ENCODE data around the gene SLC2A13.

Gene SLC2A13

DNA sequence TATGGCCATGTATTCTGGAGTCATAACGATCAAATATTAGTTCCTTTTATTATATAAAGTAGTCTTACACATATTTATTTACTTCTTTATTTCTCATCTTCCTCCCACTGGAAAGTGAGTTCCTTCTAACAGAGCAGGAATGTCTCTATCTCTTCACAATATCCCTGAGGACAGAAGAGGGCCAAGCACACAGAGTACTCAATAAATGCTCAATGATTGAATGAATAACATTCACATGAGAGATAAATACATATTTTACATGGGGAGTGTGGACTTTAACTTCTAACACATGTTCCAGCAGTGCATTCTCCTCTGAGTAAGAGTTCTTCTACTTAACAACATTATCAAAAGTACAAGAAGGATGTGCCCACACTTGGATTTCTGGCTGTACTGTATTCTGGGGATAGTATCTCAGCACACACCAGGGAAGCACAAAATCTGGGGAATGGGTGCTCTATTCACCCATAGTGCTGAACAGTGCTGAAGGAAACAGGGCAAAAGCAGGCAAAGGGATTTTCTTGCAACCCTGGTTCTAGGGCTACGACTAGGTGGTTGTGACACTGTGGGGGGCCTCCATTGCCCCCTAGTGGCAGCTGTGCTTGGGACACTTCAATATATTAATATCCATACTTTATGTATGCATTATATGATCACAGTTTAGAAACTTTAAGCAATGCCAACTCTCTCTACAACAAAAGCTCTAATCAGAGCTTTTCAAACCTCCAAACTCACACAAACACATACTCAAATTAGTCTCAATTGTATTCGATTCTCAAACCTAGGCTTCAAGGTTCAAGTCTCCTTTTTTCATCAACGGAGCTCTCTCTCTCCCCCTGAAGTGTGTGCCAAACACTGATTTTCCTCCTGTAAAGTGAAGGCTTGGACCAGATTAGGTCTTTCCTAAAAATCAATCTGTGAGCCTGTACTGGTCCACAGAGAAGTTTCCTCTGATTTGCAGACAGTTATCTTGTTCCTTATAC, 115.5 kb downstream of the SLC2A13 start:
- peak; percentile 37 for DNase-seq

DNA sequence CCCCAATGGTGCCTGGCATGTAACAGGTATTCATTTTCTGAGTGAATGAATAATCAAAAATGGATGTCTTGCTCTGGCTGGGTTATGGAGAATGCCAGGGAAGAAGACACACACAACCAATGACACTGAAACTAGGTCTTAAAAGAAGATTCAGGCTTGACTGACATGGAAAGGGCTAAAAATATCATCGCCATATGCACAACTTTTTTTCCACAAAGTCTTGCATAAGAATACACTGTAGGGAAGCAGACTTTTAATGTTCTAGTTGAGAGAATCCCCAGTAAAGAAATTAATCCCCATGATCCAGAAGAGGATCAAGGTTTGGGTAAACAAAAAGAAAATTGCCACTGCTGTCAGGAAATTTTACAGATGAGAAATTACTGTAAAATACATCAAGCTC, 116.4 kb downstream of the SLC2A13 start:
- DNase-seq, result peak; percentile 5

DNA sequence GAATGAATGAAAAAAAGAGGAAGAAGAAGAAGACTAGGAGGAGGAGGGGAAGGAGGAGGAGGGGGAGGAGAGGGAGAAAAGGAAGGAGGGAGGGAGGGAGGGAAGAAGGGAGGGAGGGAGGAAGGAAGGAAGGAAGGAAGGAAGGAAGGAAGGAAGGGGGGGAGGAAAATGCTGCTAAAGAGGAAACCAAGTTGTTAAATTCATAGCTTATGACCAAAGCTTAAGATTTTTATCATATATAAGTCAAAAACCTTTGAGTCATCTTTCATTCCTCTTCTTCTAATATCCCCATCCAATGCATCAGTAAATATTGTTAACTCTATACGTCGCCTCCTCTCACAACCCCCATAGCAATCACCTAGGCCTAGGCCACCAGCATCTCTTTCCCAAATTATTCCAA, 117.3 kb downstream of the SLC2A13 start:
- no peak for DNase-seq

DNA sequence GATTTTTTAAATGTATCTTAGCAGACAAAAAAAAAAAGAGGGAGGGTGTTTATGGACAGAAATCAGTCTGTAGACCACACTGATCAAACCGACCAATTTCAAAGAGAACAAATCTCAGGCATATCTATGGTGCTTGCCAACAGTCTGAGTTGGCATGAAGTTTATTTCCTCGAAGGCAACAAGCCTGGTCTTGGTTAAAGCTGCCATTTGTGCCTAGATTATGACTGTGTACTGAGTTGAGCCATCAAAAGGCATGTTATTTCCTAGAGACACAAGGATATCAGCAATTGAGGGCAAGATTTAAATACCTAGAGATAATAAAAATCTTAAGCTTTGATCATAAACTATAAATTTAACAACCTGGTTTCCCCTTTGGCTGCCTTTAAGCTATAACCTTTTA, 119.2 kb downstream of the SLC2A13 start:
- no peak for DNase-seq

DNA sequence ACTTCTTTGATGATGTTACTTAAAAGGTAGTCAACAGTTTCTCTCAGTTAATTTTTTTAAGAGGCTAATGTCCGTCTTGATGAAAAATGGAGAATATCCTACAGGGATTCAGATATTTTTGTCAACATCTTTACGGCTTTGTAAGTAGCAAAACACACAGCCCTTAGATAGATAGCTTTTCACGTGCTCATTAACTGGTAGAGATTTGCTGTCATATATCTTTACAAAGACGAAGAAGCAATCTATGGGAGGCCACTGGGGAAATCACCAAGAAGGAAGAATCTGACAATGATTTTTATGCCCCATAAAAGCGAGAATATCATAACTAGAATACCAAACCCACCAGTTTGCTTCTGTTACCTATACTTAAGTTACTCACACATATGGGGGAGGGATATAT, 121.2 kb downstream of the SLC2A13 start:
- DNase-seq, result no peak

DNA sequence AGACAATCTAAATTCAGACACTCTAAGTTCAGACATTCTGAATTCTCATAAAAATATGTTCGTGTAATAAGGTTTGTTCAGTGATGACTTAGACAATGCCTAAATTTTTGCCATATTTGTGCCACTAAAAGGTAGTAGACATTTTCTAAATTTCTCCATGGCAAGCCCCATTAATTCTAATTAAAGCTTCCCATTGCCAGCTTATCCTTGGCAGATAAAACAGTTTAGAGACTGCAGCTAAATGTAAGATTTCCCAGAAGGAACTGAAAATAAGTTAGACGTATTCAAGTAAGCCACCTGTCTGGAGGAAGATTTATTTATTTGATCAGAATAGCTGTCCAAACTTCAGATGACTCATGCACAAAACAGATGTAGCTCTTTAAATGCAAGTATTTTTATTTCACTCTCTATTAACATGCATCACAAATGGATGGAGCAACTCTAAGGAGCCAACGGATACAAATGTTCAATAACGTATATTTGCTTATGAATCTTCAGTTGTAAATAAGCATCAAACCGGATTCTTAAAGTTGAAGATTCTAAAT, 130.4 kb downstream of the SLC2A13 start:
- no peak for DNase-seq

DNA sequence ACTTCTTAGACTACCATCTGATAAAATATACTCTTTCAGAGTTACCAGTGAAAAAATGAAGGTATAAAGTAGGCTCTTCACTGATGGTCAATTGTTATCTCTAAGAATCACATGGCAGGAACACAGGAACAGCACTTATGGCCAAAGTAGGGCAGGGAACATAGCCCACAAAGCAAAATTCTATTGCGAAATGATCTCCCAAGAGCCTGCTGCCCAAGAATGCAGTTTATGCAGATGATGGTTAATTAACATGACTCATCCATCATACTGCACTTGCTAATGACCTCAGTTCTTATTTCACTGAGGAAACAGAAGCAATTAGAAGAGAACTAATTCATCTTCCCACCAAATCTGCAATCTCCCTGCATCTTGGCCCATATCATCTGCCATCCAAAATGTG, 133.8 kb downstream of the SLC2A13 start:
- peak; percentile 50 for DNase-seq

DNA sequence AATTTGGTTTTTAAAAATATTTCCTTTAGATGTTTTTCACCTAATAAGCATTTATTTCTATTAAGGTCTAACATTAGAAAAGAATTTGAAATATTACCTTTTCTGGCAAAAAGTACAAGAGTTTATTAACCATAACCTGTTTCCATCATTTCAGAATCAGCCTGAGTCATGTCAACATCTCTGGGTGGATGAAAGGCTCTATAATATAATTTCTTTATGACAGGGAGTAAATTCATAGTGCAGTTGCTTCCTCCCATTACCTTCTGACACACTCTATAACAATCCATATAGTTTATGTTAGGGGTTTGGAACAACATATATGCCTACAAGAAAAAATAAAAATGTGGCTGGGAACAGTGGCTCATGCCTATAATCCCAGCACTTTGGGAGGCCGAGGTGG, 134.5 kb downstream of the SLC2A13 start:
- no peak for DNase-seq

DNA sequence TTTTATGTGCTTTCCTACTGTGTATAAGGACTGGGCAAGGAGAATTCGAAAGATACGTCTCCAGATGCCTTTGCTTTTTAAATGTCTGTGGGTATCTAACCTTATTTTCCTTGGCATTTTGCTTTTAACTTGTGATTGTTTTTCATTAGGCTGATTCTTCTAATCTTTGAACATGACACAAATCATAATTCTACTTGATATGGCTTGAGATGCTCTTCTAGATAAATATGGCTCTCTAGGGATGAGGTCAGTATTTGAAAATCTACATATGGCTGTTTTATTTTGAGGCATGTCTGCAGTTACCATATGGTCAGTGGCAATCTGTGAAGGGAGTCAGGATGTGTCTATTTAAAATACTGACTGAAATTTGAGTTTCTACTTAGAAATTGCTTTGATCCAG, 139.2 kb downstream of the SLC2A13 start:
- peak; percentile 2 for DNase-seq

DNA sequence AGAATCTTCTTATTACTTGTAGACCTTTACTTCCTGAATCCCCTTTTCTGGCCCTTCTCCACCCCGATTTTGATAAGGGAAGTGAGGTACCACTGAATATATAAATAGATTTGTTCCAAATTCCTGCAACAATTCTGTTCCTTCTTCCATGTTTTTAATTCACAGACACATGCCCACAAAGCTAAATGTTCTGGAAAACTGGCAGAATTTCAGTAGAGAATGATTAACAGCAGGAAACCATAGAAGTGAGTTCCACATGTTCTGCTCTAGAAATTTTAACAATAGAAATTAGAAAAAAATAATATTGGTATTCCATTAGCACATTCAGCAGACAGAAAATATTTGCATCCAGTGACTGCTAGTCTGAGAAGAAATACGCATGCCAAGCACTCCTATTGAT, 139.6 kb downstream of the SLC2A13 start:
- DNase-seq, result no peak

DNA sequence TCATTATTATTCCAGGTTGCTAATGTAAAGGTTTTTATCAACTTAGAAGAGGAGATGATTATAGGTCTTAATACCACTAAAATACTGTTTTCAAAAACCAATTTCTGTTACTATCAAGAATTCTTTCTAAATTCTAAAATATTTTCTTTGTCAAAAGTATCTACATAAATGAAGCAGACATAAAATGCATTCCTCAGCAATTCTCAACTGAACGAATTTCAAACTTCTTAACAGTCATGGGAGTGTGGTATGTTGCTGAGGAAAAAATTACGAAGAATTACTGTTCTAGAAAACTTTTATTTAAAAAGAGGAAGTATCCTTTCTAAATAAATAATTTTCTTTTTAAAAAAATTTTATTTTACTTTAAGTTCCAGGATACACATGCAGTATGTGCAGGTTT, 146.4 kb downstream of the SLC2A13 start:
- DNase-seq, result no peak

DNA sequence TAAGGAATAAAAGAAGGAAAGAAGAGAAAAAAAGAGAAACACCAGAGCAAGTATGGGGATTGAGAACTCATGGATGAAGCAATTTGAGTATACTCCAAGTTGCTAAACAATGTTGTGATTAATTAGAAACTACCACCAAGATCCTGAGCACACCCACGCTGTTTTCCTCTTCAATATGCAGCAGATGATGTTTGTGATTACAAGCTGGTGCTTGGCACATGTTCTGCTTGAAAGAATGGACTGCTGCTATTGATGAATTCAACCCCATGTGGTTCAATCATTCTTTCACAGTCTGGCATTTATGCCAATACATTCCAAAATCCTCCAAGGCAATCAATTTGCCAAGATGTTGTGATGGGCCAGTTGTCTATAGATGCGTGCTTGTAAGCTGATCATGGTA, 146.8 kb downstream of the SLC2A13 start:
- DNase-seq, result no peak

DNA sequence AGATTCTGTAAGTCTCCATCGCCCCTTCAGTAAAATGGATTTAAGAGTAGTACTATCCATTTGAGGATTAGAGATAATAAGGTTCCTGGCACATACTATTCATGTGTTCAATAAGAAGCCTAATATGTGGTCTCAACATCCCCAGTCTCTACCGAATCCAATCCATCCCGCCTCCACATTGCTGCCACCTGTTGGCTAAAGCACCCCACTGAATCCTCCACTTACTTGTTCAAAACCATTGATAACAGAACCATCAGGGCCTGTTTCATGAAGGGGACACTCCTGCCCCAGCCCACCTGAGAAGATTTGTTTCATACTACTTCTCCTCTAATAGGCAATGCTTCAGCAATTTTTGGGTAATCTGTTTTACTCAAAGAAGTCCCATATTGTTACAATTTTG, 147.5 kb downstream of the SLC2A13 start:
- DNase-seq, result peak; percentile 16

DNA sequence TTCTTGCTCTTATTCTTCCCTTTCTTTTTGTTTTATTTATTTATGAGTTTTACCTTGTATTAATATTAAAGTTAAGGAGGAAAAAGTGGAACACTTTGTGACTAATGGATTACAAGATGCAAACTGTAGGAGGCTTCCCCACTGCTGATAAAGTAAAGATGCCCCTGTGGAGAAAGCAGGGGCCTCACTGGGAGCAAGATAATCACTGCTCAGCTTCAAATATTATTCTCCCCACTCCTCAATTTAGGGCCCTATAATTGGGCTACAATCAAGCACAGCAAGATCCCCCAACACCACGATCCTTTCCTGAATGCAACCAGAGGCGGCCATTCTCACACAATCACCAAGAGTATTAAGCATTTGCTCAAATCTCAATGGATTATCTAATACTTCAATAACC, 149.2 kb downstream of the SLC2A13 start:
- peak; percentile 31 for DNase-seq

DNA sequence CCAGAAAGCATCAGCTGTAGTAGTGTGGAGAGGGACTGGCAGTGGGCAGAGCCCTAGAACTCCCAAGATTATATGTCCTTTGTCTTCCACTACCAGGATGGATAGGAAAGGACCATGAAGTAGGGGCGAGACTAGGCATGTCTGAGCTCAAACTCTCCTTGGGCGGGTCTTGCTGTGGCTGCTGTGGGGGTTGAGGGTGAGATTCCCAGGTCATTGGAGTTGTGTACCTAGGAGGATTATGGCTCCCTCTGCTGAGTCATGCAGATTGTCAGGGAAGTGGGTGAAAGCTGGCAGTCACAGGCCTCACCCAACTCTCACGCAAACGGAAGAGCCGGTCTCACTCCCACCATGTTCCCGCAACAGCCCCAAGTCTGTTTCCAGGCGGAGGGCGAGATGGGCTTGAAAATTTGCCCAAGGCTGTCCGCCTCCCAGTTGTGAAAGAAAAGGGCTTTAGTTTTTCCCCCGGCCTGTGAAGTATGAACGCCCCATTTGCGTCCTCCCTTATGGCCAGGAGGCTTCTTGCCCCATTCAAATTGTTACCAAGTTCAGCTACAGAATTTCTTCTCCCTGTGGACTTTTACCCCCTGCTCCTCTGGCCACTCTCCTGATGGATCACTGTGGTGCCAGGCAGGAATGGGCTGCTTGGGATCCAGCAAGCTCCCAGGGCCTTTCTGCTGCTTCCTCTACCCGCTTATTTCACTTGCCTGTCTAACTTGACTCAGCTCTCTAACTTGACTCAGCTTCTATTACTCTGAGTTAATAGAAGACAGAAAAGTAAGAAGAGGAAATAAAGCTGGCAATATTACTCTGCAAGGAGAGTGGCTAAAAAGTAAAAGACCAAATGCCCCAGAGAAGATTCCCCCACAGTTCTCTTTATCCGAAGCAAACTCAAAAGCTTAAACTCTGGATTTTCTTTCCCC, 159.3 kb downstream of the SLC2A13 start:
- peak; percentile 5 for DNase-seq

DNA sequence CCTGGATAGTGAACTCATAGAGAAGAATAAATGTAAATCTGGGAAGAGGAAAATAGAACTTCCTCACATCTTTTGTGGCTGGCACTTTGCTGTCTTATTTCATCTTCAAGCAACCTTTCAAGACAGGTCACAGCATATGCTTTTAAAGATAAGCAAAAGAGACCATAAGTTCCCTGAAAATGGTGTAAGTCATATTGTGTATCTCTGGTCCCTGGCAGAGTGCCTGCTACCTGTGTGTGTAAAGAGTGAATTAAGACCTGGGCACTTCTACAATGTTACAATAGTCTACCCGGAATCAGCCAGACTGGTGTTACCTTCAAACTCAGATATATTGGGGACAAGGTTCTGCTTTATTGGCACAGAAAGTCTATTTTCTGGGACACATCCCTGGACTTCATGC, 168.8 kb downstream of the SLC2A13 start:
- no peak for DNase-seq

DNA sequence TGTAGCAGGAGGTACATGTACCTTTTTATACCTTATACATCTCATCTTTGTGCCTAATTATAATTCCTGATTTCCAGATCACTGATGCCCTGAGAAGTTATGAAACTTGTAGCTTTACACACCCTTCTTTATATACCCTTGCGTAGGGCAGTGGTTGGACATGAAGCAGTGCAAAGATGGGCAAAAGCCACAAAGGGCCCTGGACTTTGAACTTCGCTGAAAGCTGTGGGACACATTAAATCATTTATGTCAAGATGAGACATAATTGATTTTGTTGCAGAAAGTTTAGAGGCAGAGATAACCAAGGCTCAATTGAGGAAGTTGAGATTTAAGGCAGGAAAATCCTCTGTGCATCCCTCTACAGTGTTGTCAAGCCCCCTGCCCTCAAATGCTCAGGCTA, 170.0 kb downstream of the SLC2A13 start:
- no peak for DNase-seq

DNA sequence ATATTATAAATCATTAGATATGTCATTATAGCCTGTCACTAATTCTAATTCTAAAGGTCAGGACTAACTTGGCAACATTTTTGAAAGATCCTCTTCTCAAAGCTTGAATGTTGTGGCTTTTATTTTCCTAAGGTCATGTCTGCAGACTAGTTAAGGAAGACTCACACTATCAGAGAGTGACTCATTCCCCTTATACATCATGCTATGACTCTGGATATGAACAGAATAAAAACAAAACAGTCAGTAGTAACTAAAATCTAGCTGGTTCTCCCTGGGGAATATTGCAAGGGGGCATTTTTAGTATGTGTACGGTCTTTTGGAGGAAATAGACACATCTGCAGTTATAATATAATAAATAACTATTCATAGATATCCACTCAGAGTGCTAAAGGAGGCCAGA, 170.6 kb downstream of the SLC2A13 start:
- DNase-seq, result no peak

DNA sequence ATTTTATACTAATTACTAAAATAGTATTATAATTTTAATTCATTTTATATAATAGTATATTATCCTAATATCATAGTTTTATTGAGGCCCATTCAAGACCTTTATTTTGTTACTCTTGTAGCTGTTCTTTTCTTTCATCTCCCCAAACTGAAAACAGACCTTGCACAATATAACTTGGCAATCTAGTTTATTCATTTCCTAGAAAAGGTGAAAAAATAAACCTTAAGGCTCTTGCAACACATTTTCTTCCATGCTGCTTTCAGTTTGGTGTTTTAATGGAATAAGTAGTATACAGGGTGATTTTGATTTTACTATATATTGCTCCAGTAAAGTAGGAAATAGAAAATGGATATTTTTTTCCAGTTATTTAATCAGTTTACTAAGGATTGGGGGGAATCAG, 174.0 kb downstream of the SLC2A13 start:
- DNase-seq, result no peak

DNA sequence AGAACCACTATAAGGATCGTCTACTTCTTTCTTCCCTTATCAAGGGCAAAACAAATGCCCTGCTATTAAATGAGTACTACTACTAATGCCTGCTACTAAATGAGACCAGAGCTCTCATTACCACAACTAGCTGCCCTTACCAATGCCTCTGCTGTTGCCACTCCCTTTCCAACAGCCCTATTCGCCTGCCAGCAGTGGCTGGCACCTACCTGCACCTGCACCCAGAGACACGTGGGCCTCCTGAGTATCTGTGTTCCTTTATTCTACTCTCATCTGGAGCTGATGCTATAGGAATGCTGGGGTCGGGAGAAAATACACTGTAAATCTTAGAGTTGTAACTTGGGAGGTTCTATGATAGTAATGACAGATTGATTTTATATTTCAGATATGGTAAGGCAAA, 174.7 kb downstream of the SLC2A13 start:
- DNase-seq, result peak; percentile 29

DNA sequence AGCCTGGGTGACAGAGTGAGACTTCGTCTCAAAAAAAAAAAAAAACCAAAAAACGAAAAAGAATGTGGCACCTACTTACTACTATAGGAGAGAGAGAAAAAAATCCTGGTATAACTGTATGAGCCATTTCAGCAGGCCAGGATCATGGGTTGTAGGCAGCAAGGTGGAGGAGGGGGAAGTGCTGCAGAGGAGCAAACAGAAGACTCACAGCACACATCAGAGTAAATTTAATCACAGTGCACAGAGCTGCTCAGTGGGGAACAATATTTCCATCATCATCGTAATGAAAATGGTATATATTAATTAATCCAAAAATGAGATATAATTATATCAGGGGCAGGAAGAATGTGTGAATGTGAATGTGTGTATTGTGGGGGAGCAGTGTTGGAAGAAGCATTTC, 175.8 kb downstream of the SLC2A13 start:
- no peak for DNase-seq

DNA sequence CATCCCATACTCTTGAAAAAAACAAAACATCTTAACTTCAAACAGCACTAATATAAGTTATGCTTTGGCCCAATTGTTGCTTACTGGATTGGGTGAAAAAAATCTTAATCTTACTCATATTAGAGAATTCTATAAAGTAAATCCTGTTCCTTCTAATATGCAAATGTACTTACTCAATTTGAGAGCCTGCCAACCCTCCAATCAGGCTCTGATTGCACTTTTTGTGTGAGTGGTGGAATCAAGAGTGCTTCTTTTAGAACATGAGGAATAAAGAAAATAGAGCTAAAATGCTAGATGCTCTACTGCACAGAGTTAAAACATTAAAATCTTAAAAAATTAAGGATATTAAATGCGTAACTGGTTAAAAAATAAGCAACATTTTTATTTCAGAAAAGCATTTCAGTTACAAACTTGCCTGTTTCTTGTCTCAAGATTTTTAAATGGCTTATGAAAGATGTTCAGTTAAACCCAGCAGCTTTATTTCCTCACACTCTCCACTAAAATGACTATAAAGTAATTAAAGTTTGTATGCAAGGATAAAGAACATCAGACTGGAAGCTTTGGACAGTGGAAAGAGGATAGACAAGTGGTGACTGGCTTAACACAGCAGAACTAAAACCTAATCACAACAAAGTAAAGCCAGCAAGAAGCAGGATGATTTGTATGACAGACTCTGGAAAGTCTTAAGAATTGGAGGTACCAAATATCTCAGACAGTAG, 177.5 kb downstream of the SLC2A13 start:
- no peak for DNase-seq

DNA sequence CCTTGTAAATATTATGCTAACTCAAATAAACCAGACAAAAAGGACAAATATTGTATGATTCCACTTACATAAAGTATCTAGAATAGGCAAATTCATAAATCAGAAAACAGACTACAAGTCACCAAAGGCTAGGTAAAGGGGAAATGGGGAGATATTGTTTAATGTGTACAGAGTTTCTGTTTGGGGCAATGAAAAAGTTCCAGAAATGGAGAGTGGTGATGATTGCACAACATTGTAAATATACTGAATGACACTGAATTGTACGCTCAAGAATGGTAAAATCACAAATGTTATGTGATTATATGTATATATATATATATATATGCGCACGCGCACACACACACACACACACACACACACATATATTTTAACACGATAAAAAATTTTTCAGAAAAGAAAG, 182.5 kb downstream of the SLC2A13 start:
- no peak for DNase-seq
